Measurements from ENCODE around the gene PRDX6. TPM values are rescaled to one million over a fixed set of nuclear protein-coding genes. Genes with fewer than 3 reads are reported as not detected.

PRDX6 gene
- total RNA-seq, 2 experiments from 2014 or later, result 109 to 148 TPM

DNA sequence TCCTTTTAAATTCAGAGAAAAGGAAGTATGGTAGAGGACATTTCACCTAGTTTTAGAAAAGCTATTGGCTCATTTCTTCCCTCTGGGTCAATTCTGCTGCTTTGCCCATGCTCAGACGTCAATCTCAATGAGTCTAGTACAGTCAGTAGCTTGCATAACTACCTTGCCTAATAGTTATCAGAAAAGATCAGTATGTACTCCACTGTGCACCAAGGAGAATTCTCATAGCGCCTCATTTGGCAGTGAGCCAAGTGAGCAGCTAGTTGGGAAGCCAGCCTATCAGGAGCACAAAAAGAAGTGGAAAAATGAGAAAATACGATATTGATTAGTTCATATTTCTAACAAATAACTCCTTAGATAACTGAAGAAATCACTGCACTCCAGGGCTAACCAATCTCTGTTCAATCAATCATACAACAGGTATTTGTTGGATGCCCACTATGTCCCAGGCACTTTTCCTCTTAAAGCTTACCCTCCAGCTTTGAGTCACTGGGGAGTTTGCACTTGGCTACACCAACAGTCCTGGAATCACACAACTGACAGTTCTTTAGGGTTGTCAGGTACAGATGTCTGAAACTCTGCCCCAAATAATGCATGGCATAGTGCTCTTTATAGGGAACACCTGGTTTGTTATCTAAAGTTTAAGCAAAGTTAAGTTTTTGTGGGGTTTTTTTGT is 50.2 kb downstream of the PRDX6 start:
- Histone ChIP-seq H3K9me3 (ENCODE audit: low read length) (no peaks in the 10 kb centered on the region), H3K79me2 (ENCODE audit: insufficient read depth, low read depth, low read length) (no peaks in the 10 kb centered on the region), H3K4me1 (ENCODE audit: insufficient read depth, low read length, poor library complexity, severe bottlenecking) (no peaks in the 10 kb centered on the region), H3K36me3 (ENCODE audit: insufficient read depth, low read length) (no peaks in the 10 kb centered on the region), H3K4me3 (ENCODE audit: low read depth, low read length, poor library complexity, severe bottlenecking) (no peak overlapping the region), H4K20me1 (ENCODE audit: insufficient read depth, low read length) (no peaks in the 10 kb centered on the region), H2AFZ (ENCODE audit: low read length) (no peak overlapping the region), H3K27ac (ENCODE audit: low read depth, low read length, poor library complexity, severe bottlenecking) (no peak overlapping the region), H3K9me2 (ENCODE audit: insufficient read depth, low read length) (no peaks in the 10 kb centered on the region), H3K4me2 (ENCODE audit: low read length) (no peak overlapping the region)
- ChIA-PET POLR2A (no interaction called here), CTCF (ENCODE audit: unreplicated experiment) (no interaction called here)
- TF ChIP-seq, protein P1, sequence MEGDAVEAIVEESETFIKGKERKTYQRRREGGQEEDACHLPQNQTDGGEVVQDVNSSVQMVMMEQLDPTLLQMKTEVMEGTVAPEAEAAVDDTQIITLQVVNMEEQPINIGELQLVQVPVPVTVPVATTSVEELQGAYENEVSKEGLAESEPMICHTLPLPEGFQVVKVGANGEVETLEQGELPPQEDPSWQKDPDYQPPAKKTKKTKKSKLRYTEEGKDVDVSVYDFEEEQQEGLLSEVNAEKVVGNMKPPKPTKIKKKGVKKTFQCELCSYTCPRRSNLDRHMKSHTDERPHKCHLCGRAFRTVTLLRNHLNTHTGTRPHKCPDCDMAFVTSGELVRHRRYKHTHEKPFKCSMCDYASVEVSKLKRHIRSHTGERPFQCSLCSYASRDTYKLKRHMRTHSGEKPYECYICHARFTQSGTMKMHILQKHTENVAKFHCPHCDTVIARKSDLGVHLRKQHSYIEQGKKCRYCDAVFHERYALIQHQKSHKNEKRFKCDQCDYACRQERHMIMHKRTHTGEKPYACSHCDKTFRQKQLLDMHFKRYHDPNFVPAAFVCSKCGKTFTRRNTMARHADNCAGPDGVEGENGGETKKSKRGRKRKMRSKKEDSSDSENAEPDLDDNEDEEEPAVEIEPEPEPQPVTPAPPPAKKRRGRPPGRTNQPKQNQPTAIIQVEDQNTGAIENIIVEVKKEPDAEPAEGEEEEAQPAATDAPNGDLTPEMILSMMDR (conservative IDR thresholded peaks at IDR 0.05; ENCODE audit: low read length), result no peak
- no peak for TF ChIP-seq EZH2phosphoT487 (IDR thresholded peaks at IDR 0.05; ENCODE audit: borderline replicate concordance, low read depth, low read length)
- BruUV-seq (replicated peaks), result no TSS peak
- no peak for DNase-seq (ENCODE audit: low spot score)
- intact Hi-C loops (cut with micrococcal nuclease; ENCODE audit: unreplicated experiment), result no loop called here

DNA sequence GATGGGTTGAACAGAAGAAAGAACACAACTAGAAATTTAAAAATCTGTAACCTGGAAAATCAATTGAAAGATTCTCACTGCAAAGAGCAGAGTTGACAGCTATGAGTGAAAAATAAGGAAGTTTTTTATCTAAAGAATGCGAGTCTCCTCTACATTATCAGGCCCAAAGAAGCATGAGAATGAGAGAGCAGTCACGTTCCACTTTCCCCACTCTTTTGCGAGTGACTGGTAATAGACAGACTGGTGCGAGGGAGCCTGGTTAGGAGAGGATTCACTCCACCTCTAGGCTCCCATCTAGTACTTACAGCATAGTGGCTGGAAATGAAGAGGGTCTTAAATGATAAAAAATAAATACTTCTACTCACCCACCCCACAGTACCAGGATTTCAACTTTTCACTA is 52.0 kb downstream of the PRDX6 start:
- POLR2A ChIA-PET, result no interaction called here
- Histone ChIP-seq H3K4me3 (ENCODE audit: low read depth, low read length, poor library complexity, severe bottlenecking) (no peak overlapping the region), H2AFZ (ENCODE audit: low read length) (no peak overlapping the region), H3K4me2 (ENCODE audit: low read length) (no peak overlapping the region), H4K20me1 (ENCODE audit: insufficient read depth, low read length) (no peaks in the 10 kb centered on the region), H3K4me1 (ENCODE audit: insufficient read depth, low read length, poor library complexity, severe bottlenecking) (no peaks in the 10 kb centered on the region), H3K9me2 (ENCODE audit: insufficient read depth, low read length) (no peaks in the 10 kb centered on the region), H3K36me3 (ENCODE audit: insufficient read depth, low read length) (no peaks in the 10 kb centered on the region), H3K27ac (ENCODE audit: low read depth, low read length, poor library complexity, severe bottlenecking) (no peak overlapping the region), H3K9me3 (ENCODE audit: low read length) (no peaks in the 10 kb centered on the region), H3K79me2 (ENCODE audit: insufficient read depth, low read depth, low read length) (no peaks in the 10 kb centered on the region)
- intact Hi-C loops (cut with micrococcal nuclease; ENCODE audit: unreplicated experiment), result no loop called here
- CTCF ChIA-PET (ENCODE audit: unreplicated experiment), result no interaction called here
- TF ChIP-seq, protein P1 (conservative IDR thresholded peaks at IDR 0.05; ENCODE audit: low read length), result no peak
- no peak for TF ChIP-seq EZH2phosphoT487 (IDR thresholded peaks at IDR 0.05; ENCODE audit: borderline replicate concordance, low read depth, low read length)
- no peak for DNase-seq (ENCODE audit: low spot score)
- no TSS peak for BruUV-seq (replicated peaks)

Measured in OCI-LY7 (cell line).